Measurements from ENCODE around the gene NCOR1.

Gene NCOR1

GRCh38 chr17:15996322-15996721, 219.0 kb downstream of the NCOR1 start:
- H3K4me2 ChIP-seq (ENCODE audit: low read length) = no peak overlapping the region
- H3K4me1 ChIP-seq (ENCODE audit: low read length) = peaks cover 14% of the 10 kb centered on the region
- H4K20me1 ChIP-seq (ENCODE audit: insufficient read depth, low read length) = peaks cover 7% of the 10 kb centered on the region; the same call in 1 of the 2 replicates
- H3K27ac ChIP-seq (ENCODE audit: low read length) = no peak overlapping the region
- H3K27me3 ChIP-seq (ENCODE audit: low read depth, low read length) = no peaks in the 10 kb centered on the region
- H3K4me3 ChIP-seq (ENCODE audit: low read length) = no peak overlapping the region
- no peak overlapping the region for H2AFZ ChIP-seq (ENCODE audit: low read depth, low read length)
- peaks cover 16% of the 10 kb centered on the region for H3K79me2 ChIP-seq (ENCODE audit: low read length)
- no peak for TF ChIP-seq EZH2phosphoT487 (IDR thresholded peaks at IDR 0.05; ENCODE audit: low read depth)
- no peak for TF ChIP-seq CTCF (IDR thresholded peaks at IDR 0.05; ENCODE audit: low read depth, low read length)
- peaks cover 4% of the 10 kb centered on the region for H3K36me3 ChIP-seq (replicated peaks; ENCODE audit: low read depth, low read length)
- H3K9me3 ChIP-seq (ENCODE audit: insufficient read depth, low read length) = no peaks in the 10 kb centered on the region
- H3K9ac ChIP-seq (ENCODE audit: low read length) = no peak overlapping the region

- H3K36me3 ChIP-seq (replicated peaks; ENCODE audit: low read depth, low read length) = peaks cover 6% of the 10 kb centered on the region
- no peak overlapping the region for H3K4me3 ChIP-seq (ENCODE audit: low read length)
- peaks cover 17% of the 10 kb centered on the region for H3K4me1 ChIP-seq (ENCODE audit: low read length)
- H3K4me2 ChIP-seq (ENCODE audit: low read length) = peak overlapping the region; percentile 32; the same call in 1 of the 2 replicates
- H3K9ac ChIP-seq (ENCODE audit: low read length) = no peak overlapping the region
- no peaks in the 10 kb centered on the region for H3K79me2 ChIP-seq (ENCODE audit: low read length)
- no peak for TF ChIP-seq EZH2phosphoT487 (IDR thresholded peaks at IDR 0.05; ENCODE audit: low read depth)
- no peak for TF ChIP-seq CTCF (IDR thresholded peaks at IDR 0.05; ENCODE audit: low read depth, low read length)
- no peaks in the 10 kb centered on the region for H3K27me3 ChIP-seq (ENCODE audit: low read depth, low read length)
- H2AFZ ChIP-seq (ENCODE audit: low read depth, low read length) = no peak overlapping the region
- H3K27ac ChIP-seq (ENCODE audit: low read length) = no peak overlapping the region
- H3K9me3 ChIP-seq (ENCODE audit: insufficient read depth, low read length) = no peaks in the 10 kb centered on the region
- H4K20me1 ChIP-seq (ENCODE audit: insufficient read depth, low read length) = peaks cover 15% of the 10 kb centered on the region
These were observed 233.4 kb downstream of the NCOR1 start for GRCh38 chr17:15981646-15982580.

- TF ChIP-seq CTCF (IDR thresholded peaks at IDR 0.05; ENCODE audit: low read depth, low read length) = no peak
- TF ChIP-seq EZH2phosphoT487 (IDR thresholded peaks at IDR 0.05; ENCODE audit: low read depth) = no peak
- H3K79me2 ChIP-seq (ENCODE audit: low read length) = no peaks in the 10 kb centered on the region
- peaks cover 6% of the 10 kb centered on the region for H3K36me3 ChIP-seq (replicated peaks; ENCODE audit: low read depth, low read length)
- no peak overlapping the region for H3K27ac ChIP-seq (ENCODE audit: low read length)
- H2AFZ ChIP-seq (ENCODE audit: low read depth, low read length) = no peak overlapping the region
- peaks cover 17% of the 10 kb centered on the region for H3K4me1 ChIP-seq (ENCODE audit: low read length)
- H3K27me3 ChIP-seq (ENCODE audit: low read depth, low read length) = no peaks in the 10 kb centered on the region
- no peak overlapping the region for H3K4me3 ChIP-seq (ENCODE audit: low read length)
- H3K4me2 ChIP-seq (ENCODE audit: low read length) = peak overlapping the region; percentile 32; the same call in 1 of the 2 replicates
- no peaks in the 10 kb centered on the region for H3K9me3 ChIP-seq (ENCODE audit: insufficient read depth, low read length)
- no peak overlapping the region for H3K9ac ChIP-seq (ENCODE audit: low read length)
- H4K20me1 ChIP-seq (ENCODE audit: insufficient read depth, low read length) = peaks cover 15% of the 10 kb centered on the region
These were observed 234.1 kb downstream of the NCOR1 start for GRCh38 chr17:15981208-15981607.
